Upper lobe of left lung (tissue), 4 donors: ENCODE data around the gene MTO1.

Source experiments
- CTCF ChIP-seq, 6 experiments: fragments of 450-650 bp in 4 of 6; fragments of 200-600 bp in 2 of 6; sonication (generic) in 2 of 6; IDR thresholded peaks; one replicate each; pipeline ENCODE4 v1.5.1; 2016 to 2019; ENCODE audit warnings: antibody characterized with exemption in 6 of 6
- EP300 ChIP-seq, 4 donors: sonication (generic); formaldehyde crosslinking; IDR thresholded peaks; one replicate each; pipeline ENCODE4 v1.5.1; 2017; ENCODE audit warnings: antibody characterized with exemption in 4 of 4, control low read depth in 2 of 4
- POLR2A ChIP-seq, 4 donors: fragments of 450-650 bp; IDR thresholded peaks; one replicate each; pipeline ENCODE4 v1.5.1; 2016 to 2017; ENCODE audit warnings: antibody characterized with exemption in 4 of 4, mild to moderate bottlenecking in 2 of 4
- POLR2AphosphoS5 ChIP-seq, 2 donors: sonication (generic); formaldehyde crosslinking; IDR thresholded peaks; one replicate each; pipeline ENCODE4 v1.5.1; 2017; ENCODE audit warnings: antibody characterized with exemption in 2 of 2

- TF ChIP-seq CTCF (IDR thresholded peaks at IDR 0.05) (no peak), POLR2AphosphoS5 (IDR thresholded peaks at IDR 0.05) (no peak), POLR2A (IDR thresholded peaks at IDR 0.05) (no peak), EP300 (IDR thresholded peaks at IDR 0.05) (no peak)
Observed at GRCh38 chr6:73537677-73538076, 76.1 kb downstream of the MTO1 start.
